HG02678 (cell line): ENCODE results near the gene NAXD.
A peak's percentile ranks its signal among the peaks of the same experiment; 100 is the strongest.
"Not testable (repeated sequence)": the region's sequence is repeated elsewhere in the genome, so short reads cannot be mapped to it uniquely, and the experiment has no call there.

Experiments
- ATAC-seq: cut with Tn5 transposase; IDR thresholded peaks from one replicate; pipeline ENCODE4 v1.9.1; 2021; ENCODE audit warnings: mild to moderate bottlenecking, moderate library complexity; ENCODE audit not compliant: unreplicated experiment

NAXD gene

GRCh38 chr13:110662777-110663443 lies 47.6 kb downstream of the NAXD start:
- no peak for ATAC-seq

- no peak for ATAC-seq
Measured at GRCh38 chr13:110663491-110663890, 48.1 kb downstream of the NAXD start.

DNA sequence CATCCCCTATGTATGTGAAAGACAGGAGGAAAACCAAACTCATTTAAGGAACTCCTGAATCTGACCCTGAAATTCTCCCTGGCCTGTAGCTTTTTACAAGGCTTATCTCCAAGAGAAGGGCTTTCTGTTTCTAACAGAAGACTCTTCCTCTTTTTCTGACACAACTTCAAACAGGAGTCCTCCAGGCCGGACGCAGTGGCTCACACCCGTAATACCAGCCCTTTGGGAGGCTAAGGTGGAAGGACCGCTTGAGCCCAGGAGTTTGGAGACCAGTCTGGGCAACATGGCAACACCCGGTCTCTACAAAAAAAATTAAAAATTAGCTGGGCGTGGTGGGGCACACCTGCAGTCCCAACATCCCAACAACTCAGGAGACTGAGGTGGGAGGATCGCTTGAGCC lies 48.7 kb downstream of the NAXD start:
- no peak for ATAC-seq

GRCh38 chr13:110664673-110665072 lies 49.3 kb downstream of the NAXD start:
- ATAC-seq: no peak

- no peak for ATAC-seq
Measured at GRCh38 chr13:110665491-110666254, 50.3 kb downstream of the NAXD start.

DNA sequence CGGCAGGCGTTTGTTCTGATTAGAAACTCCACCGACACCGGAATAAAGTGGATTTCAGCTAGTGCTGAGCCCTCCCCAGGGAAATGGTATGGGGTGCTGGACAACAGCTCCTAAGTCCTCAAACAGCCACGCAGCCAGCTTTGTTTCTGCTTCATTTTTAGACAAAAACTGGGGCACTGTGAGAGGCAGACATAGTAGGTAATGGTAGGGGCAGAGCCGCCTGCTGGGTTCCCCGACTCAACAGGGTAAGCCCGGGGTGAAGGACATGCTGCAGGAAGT lies 50.8 kb downstream of the NAXD start:
- no peak for ATAC-seq

- no peak for ATAC-seq
Measured at GRCh38 chr13:110669036-110669435, 53.7 kb downstream of the NAXD start.

GRCh38 chr13:110669814-110670213 lies 54.5 kb downstream of the NAXD start:
- ATAC-seq: not testable (repeated sequence)

DNA sequence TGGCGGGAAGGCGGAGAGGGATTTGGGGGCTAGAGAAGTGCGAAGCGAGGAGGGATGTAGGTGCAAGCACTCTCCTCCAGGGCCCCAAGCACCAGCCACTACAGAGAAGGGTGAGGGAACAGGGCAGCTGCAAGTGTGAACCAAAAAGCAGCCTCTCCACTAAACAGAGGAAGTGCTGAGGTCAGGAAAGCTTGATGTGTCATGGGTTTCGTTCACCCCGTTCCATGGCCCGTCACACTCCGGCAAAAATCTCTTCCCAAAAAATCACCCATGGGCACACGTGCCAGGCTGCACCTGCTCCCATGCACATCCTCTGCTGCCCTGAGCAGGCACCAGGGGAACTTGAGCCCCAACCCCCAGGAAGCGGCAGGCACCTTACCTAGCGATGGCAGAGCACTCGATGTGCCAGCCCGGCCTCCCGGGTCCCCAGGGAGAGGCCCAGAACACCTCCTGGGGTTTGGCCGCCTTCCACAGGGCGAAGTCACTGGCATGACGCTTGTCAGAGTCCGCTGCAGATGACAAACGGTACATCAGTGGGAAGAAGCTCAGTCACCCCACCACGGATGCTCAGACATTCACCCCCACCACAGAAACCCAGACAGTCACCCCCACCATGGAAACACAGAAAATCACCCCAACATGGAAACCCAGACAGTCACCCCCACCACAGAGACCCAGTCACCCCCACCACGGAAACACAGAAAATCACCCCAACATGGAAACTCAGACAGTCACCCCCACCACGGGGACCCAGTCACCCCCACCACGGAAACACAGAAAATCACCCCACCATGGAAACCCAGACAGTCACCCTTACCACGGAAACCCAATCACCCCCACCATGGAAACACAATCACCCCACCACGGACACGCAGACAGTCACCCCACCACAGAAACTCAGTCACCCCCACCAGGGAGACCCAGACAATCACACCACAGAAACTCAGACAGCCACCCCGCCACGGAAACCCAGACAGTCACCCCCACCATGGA lies 61.5 kb downstream of the NAXD start:
- peak; percentile 71 for ATAC-seq

DNA sequence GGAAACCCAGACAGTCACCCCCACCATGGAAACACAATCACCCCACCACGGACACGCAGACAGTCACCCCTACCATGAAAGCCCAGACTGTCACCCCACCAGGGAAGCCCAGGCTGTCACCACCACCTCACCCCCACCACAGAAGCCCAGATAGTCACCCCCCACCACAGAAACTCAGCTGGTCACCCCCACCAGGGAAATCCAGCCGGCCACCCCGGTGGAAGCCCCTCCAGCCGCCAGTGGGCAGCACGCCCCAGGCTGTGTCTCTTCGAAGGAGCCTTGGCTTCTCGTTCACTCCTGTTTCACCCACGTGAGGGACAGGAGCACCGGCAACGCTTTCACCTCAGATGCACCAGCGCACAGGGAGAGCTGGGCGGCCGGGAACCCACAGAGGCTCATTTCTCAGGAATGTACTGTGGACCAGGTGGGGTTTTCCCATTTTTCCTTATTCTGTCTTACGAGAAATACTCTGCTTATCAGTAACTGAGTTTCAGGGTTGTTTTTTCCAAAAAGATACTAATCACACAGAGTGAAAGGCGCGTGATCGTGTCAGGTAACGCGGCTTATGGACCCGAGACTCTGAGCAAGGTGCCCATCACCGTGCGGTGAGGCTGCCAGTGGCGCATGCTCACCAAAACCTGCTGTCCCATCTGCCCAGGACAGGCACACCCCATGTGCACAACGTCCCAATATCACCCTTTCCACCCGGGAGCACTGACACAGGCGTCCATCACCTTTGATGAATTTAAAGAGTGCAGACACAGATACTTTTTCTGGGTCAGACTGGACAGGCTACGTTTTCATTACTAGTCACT lies 62.6 kb downstream of the NAXD start:
- ATAC-seq: no peak

DNA sequence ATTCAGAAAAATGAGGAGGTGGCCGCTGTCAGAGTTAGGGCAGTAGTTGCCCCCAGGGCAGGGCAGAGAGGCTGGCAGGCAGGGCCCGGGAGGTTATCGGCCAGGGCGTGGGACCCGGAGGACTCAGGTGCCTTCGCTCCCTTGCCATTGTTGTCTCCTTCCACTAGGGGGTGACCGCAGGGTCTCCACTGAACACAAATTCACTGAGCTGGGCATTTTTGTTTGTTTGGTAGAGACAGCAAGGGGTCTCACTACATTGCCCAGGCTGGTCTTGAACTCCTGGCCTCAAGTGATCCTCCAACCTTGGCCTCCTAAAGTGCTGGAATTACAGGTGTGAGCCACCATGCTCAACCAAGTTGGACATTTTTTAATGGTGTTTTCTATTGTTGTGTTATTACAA lies 65.5 kb downstream of the NAXD start:
- ATAC-seq: no peak

DNA sequence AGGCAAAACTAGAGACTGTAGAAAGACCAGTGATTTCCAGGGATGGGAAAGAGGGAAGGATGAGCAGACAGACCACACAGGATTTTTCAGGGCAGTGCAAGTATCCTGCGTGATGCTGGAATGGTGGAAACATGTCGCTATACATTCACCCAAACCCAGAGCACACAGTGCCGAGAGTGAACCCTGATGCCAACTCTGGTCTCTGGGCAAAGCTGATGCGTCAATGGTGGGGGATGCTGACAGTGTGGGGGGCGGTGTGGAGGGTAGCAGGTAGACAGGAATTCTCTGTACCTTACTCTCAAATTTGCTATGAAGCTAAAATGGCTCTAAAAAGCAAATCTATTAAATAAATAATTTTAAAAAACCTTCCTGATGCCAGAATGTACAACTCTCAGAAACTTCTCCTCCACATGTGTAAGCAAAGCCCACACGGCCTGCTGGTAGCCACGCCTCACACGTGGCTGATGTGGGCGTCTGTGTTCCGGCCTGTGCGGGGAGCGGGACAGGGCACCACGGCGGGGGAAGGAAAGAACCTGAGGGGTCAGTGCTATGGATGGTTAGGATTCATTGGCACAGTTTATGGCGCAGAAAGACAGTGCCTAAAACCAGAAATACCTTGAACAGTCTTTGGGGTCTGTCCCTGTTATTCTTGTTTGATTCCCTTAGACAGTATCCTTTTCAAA lies 66.7 kb downstream of the NAXD start:
- no peak for ATAC-seq

GRCh38 chr13:110682746-110683145 lies 67.4 kb downstream of the NAXD start:
- no peak for ATAC-seq

GRCh38 chr13:110683203-110683883 lies 68.0 kb downstream of the NAXD start:
- ATAC-seq: no peak

DNA sequence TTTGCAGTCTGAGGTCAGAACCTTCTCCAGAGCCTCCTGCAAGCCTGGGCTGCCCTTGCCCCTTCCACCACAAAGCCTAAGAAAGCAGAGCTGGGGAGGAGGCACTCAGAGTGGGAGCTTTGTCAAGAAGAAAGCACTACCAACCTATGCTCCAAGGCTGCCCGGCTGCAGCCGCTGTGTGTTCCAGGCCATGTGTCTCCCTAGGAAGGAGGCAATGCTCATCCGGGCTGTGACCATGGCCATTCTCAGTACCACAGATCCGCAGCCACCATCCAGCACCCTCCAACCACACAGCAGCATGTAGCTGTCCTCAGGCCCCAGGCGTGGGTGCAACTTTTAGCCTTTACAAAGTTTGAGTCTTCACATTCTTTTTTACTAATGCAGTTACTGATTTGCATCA lies 68.6 kb downstream of the NAXD start:
- ATAC-seq: no peak

DNA sequence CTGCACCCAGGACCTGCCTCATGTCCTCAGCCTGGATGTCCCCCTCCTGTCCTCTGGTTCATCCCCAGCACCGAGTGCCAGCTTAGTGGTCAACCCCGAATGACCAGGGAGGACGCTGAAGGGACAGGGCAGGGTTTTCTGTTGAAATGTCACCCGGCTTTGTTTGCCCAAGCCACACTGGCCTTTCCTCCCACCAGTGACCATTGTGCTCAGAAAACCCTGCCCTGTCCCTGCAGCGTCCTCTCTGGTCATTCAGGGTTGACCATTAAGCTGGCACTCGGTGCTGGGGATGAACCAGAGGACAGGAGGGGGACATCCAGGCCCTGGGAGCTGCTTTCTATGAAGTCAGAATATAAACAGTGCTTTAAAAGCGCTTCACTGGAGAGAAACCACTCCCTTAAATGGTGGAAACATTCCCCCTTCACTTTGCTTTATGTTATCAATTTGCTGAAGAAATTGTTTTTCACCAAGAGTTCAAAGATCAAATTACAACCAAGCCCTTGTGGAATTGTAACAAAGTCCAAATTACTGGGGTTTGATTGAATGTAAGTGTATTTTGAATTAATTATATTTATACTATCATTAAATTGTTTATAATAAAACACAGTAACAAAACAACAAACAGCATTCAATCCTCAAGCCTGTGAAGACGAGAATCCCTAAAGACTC lies 69.2 kb downstream of the NAXD start:
- no peak for ATAC-seq

DNA sequence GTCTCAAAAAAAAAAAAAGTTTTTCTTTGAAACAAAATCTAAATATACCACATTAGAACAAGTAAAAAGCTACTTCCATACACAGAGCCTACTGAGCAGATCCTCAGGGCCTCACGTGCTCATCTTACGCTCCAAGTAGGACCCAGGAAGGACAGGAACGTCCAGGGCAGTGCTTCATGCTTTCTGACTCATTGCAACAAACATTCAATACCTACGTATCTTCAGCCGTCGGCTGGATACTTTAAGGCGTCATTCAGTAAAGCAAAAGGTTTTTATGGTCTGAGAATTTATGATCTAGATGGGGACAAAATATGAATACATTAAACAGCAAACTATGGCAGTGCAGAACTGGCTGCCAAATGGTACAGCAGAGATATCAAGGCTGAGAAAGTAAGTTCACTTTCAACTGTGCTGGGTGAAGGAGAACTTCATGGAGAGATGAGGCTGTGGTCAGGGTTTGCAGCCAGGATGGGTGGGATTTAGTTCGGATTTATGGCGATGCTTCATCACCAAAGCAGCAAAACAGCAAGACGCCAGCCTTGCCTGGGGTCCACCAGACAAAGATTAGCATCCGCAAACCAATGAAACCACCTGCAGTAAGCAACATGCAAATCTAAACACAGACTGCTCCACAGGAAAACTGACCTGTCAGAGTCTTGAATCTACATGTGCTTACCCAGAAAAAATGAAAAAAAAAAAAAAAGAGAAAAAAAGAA lies 70.1 kb downstream of the NAXD start:
- ATAC-seq: no peak

- no peak for ATAC-seq
Measured at GRCh38 chr13:110687736-110688135, 72.4 kb downstream of the NAXD start.
